GM12891 (cell line): ENCODE measurements around the gene PRPF18.

ENCODE experiments used
- POLR2A ChIP-seq: IDR thresholded peaks from 2 replicates; pipeline ENCODE4 v1.6.1; 2011; ENCODE audit warnings: low read depth, low read length, control low read depth
- POLR2AphosphoS5 ChIP-seq: IDR thresholded peaks from 2 replicates; pipeline ENCODE4 v1.6.1; 2011; ENCODE audit warnings: low read depth, low read length, control low read depth

- TF ChIP-seq POLR2A: no peak
- no peak for TF ChIP-seq POLR2AphosphoS5
Observed at GRCh38 chr10:13592306-13592705, 5.5 kb downstream of the PRPF18 start.
